T-helper 1 cell (primary cell): Measurements from ENCODE around the gene ATF5.

Experiments
- DNase-seq, 5 donors: peaks; one replicate each; pipeline ENCODE4 v3.0.0-alpha.2; 2012 to 2020

ATF5 gene

GRCh38 chr19:49977076-49977475, 48.1 kb downstream of the ATF5 start:
- DNase-seq, result no peak

- no peak for DNase-seq
These were observed 48.9 kb downstream of the ATF5 start for GRCh38 chr19:49977881-49978280.

DNA sequence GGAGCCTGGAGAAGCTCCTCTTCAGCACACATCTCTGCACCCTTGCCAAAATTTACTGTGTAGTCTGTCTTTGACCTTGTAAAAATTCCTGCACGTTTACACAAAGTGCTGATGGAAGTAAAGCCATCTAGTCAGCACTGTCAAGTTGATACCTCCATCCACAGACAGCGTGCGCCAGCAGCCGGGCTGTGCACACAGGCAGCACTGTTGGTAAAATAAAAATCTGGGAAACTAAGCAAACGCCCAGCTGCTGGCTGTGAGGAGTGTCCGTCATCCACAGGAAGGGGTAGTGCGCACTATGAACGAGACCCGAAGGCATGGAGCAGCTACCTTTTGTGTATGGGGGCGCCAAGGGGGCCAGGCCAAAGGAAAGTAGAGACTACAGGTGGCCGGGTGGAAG, 49.3 kb downstream of the ATF5 start:
- no peak for DNase-seq

GRCh38 chr19:49981603-49982593, 52.9 kb downstream of the ATF5 start:
- DNase-seq, result no peak
